HG02610 (cell line): ENCODE data around the gene C11orf91.

Experiments
- ATAC-seq: cut with Tn5 transposase; IDR thresholded peaks from one replicate; pipeline ENCODE4 v1.9.1; 2021; ENCODE audit warnings: mild to moderate bottlenecking, moderate library complexity; ENCODE audit not compliant: unreplicated experiment

Gene C11orf91

DNA sequence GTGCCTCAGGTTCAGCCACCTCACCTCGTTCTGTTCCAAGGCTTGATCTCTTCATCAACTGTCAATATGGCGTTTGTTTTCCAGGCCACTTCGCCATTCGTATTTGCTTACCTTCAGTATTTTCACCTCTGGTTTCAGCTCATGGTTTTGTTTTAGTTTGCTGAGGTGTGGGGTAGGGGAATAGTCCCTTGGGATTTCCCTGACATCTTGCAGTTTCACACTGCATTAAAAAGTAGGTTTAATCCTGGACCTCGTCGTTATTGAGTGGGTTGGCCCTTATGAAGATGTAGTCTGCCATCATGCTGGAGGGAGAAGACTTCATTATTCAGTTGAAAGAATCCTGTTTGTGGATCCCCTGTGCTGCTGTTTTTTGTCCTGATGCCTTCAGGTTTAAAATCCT is 46.0 kb downstream of the C11orf91 start:
- ATAC-seq = no peak

- no peak for ATAC-seq
Measured at GRCh38 chr11:33652930-33653329, 47.7 kb downstream of the C11orf91 start.

- no peak for ATAC-seq
Measured at GRCh38 chr11:33652431-33652830, 48.2 kb downstream of the C11orf91 start.

DNA sequence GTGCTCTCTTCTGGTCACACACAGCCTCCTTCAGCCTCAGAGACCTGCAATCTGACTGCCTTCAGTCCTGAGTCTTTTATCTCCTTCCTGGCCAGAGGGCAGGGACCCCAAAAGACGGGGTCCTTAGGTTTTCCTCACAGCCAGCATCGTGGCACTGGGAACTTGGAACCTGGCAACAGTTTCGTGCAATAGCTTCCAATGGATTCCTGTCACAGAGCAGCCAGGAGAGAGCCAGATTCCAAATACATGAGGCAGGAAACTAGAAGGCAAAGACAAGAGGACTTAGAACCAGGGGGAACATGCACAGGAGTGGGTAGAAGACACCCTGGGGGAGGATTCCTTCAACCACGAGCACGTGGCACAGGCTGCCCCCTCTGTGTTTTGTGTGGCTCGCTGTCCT is 48.6 kb downstream of the C11orf91 start:
- no peak for ATAC-seq

DNA sequence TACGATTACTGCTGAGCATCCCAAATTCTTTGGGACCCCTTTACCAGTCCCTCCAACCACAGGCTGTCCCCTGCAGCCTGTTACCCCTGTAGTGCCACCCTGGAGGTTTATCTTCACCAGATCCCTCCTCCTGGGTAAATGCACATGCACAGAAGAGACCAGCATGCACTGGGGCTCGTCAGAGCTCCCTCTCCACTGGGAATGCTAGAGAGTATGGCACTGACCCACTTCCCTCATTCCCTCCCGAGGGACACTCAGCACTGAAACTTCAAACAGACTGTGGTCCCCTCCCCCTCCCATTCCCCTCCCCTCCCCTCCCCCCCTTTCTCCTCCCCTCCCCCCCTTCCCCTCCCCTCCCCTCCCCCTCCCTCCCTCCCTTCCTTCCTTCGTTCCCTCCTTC is 49.1 kb downstream of the C11orf91 start:
- no peak for ATAC-seq

DNA sequence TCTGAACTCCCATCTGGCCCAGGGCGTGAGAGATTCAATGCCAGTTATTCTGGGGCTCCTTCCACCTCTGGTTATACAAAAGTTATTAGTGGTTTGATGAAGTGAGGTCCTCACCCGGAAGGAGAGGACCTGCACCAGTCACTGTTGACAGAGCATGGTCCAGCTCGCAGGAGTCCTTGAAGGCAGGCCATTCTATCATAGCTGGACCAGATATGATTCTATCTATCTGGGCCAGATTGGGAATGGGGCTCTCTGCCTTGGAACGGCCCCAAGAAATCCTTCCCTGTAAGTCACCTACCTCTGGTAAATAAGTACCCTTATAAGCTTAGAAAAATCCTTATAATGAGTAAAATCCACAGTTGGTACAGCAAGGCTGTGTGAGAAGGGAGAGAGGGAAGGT is 50.7 kb downstream of the C11orf91 start:
- no peak for ATAC-seq
